ENCODE measurements around the gene IKBKE.

Gene IKBKE

GRCh38 chr1:206469933-206470691 is at the start of gene IKBKE:
Gene IKBKE (plus strand): TSS chr1:206470476. CDS start chr1:206473228, 2,752 bp downstream.
- in situ Hi-C loops (cut with HindIII; ENCODE audit: low sequenced_read_pairs): no loop called here

GRCh38 chr1:206421616-206422340 is 48.5 kb upstream of the IKBKE start:
- in situ Hi-C loops (cut with HindIII; ENCODE audit: low sequenced_read_pairs): no loop called here

GRCh38 chr1:206422525-206422924 is 47.8 kb upstream of the IKBKE start:
- in situ Hi-C loops (cut with HindIII; ENCODE audit: low sequenced_read_pairs): no loop called here

GRCh38 chr1:206427291-206427690 is 43.0 kb upstream of the IKBKE start:
- in situ Hi-C loops (cut with HindIII; ENCODE audit: low sequenced_read_pairs): no loop called here

- in situ Hi-C loops (cut with HindIII; ENCODE audit: low sequenced_read_pairs): no loop called here
These were observed 40.9 kb upstream of the IKBKE start for GRCh38 chr1:206429421-206429820.

- in situ Hi-C loops (cut with HindIII; ENCODE audit: low sequenced_read_pairs): no loop called here
These were observed 40.0 kb upstream of the IKBKE start for GRCh38 chr1:206430031-206430983.

- in situ Hi-C loops (cut with HindIII; ENCODE audit: low sequenced_read_pairs): no loop called here
These were observed 34.8 kb upstream of the IKBKE start for GRCh38 chr1:206435445-206435844.

- in situ Hi-C loops (cut with HindIII; ENCODE audit: low sequenced_read_pairs): no loop called here
These were observed 31.7 kb upstream of the IKBKE start for GRCh38 chr1:206438554-206438953.

GRCh38 chr1:206439205-206439604 is 31.1 kb upstream of the IKBKE start:
- in situ Hi-C loops (cut with HindIII; ENCODE audit: low sequenced_read_pairs): no loop called here

GRCh38 chr1:206441336-206441967 is 28.8 kb upstream of the IKBKE start:
- in situ Hi-C loops (cut with HindIII; ENCODE audit: low sequenced_read_pairs): no loop called here

GRCh38 chr1:206442101-206442500 is 28.2 kb upstream of the IKBKE start:
- in situ Hi-C loops (cut with HindIII; ENCODE audit: low sequenced_read_pairs): no loop called here

GRCh38 chr1:206445116-206445515 is 25.2 kb upstream of the IKBKE start:
- in situ Hi-C loops (cut with HindIII; ENCODE audit: low sequenced_read_pairs): no loop called here

GRCh38 chr1:206445911-206446356 is 24.3 kb upstream of the IKBKE start:
- in situ Hi-C loops (cut with HindIII; ENCODE audit: low sequenced_read_pairs): no loop called here

GRCh38 chr1:206446688-206447421 is 23.4 kb upstream of the IKBKE start:
- in situ Hi-C loops (cut with HindIII; ENCODE audit: low sequenced_read_pairs): no loop called here

- in situ Hi-C loops (cut with HindIII; ENCODE audit: low sequenced_read_pairs): no loop called here
These were observed 22.9 kb upstream of the IKBKE start for GRCh38 chr1:206447422-206447765.

GRCh38 chr1:206447792-206448191 is 22.5 kb upstream of the IKBKE start:
- in situ Hi-C loops (cut with HindIII; ENCODE audit: low sequenced_read_pairs): no loop called here

- in situ Hi-C loops (cut with HindIII; ENCODE audit: low sequenced_read_pairs): no loop called here
These were observed 21.8 kb upstream of the IKBKE start for GRCh38 chr1:206448471-206448870.

GRCh38 chr1:206449565-206449964 is 20.7 kb upstream of the IKBKE start:
- in situ Hi-C loops (cut with HindIII; ENCODE audit: low sequenced_read_pairs): no loop called here

- in situ Hi-C loops (cut with HindIII; ENCODE audit: low sequenced_read_pairs): no loop called here
These were observed 20.0 kb upstream of the IKBKE start for GRCh38 chr1:206450281-206450680.

- in situ Hi-C loops (cut with HindIII; ENCODE audit: low sequenced_read_pairs): no loop called here
These were observed 19.1 kb upstream of the IKBKE start for GRCh38 chr1:206451134-206451686.

Data from endothelial cell of hepatic sinusoid (primary cell).